Nephron progenitor cell (in vitro differentiated cells): ENCODE data around the gene PLCB3.

Experiments
- DNase-seq: peaks from one replicate; pipeline ENCODE4 v3.0.0; 2021
- H3K27ac Mint-ChIP-seq: 2 replicates; pipeline ENCODE4 v1.8.0; 2021; ENCODE audit warnings: mild to moderate bottlenecking, moderate library complexity, mixed read lengths
- H3K27me3 Mint-ChIP-seq: 2 replicates; pipeline ENCODE4 v1.8.0; 2021; ENCODE audit warnings: mild to moderate bottlenecking, low read depth, mixed read lengths; ENCODE audit not compliant: poor library complexity
- H3K36me3 Mint-ChIP-seq: 2 replicates; pipeline ENCODE4 v1.8.0; 2021; ENCODE audit warnings: low read depth, mixed read lengths
- H3K4me1 Mint-ChIP-seq: 2 replicates; pipeline ENCODE4 v1.8.0; 2021; ENCODE audit warnings: mixed read lengths
- H3K4me3 Mint-ChIP-seq: 2 replicates; pipeline ENCODE4 v1.8.0; 2021; ENCODE audit warnings: mild to moderate bottlenecking, moderate library complexity, mixed read lengths
- H3K9me3 Mint-ChIP-seq: 2 replicates; pipeline ENCODE4 v1.8.0; 2021; ENCODE audit warnings: mild to moderate bottlenecking, moderate library complexity, mixed read lengths
- CTCF ChIP-seq: fragments of 200-600 bp; sonication (generic); IDR thresholded peaks from 2 replicates; pipeline ENCODE4 v1.5.0; 2021; ENCODE audit warnings: antibody characterized with exemption

Gene PLCB3

GRCh38 chr11:64297699-64298358 lies 46.5 kb downstream of the PLCB3 start:
- Mint-ChIP-seq H3K27ac (no peak overlapping the region), H3K9me3 (no peaks in the 10 kb centered on the region), H3K27me3 (peaks cover 100% of the 10 kb centered on the region), H3K36me3 (no peaks in the 10 kb centered on the region), H3K4me1 (peaks cover 11% of the 10 kb centered on the region), H3K4me3 (no peak overlapping the region)
- DNase-seq = no peak
- TF ChIP-seq CTCF = no peak

- Mint-ChIP-seq H3K4me3 (peak overlapping the region; percentile 69), H3K27ac (no peak overlapping the region), H3K27me3 (peaks cover 98% of the 10 kb centered on the region), H3K4me1 (peaks cover 14% of the 10 kb centered on the region), H3K36me3 (no peaks in the 10 kb centered on the region), H3K9me3 (no peaks in the 10 kb centered on the region)
- TF ChIP-seq CTCF = no peak
- DNase-seq = peak; percentile 52
Measured at GRCh38 chr11:64298966-64299846, 47.9 kb downstream of the PLCB3 start.

- Mint-ChIP-seq H3K36me3 (no peaks in the 10 kb centered on the region), H3K27ac (no peak within 1 kb of the TSS), H3K4me1 (peaks cover 17% of the 10 kb centered on the region), H3K4me3 (peak within 1 kb of the TSS; percentile 69), H3K9me3 (no peaks in the 10 kb centered on the region), H3K27me3 (peaks cover 92% of the 10 kb centered on the region)
- peak; percentile 43 for DNase-seq
- no peak for TF ChIP-seq CTCF
Measured at GRCh38 chr11:64299847-64300648, 48.7 kb downstream of the PLCB3 start, which contains the start of gene CATSPERZ. TSS of gene CATSPERZ (plus strand) at chr11:64300358. CDS start at chr11:64300411, 53 bp downstream.

- H3K27ac Mint-ChIP-seq = no peak overlapping the region
- no peak overlapping the region for H3K4me3 Mint-ChIP-seq
- no peak for TF ChIP-seq CTCF
- H3K4me1 Mint-ChIP-seq = peaks cover 31% of the 10 kb centered on the region
- H3K27me3 Mint-ChIP-seq = peaks cover 59% of the 10 kb centered on the region
- H3K36me3 Mint-ChIP-seq = peaks cover 5% of the 10 kb centered on the region
- DNase-seq = no peak
- H3K9me3 Mint-ChIP-seq = no peaks in the 10 kb centered on the region
Measured at GRCh38 chr11:64303109-64304031, 52.0 kb downstream of the PLCB3 start.

GRCh38 chr11:64304032-64304315 lies 52.6 kb downstream of the PLCB3 start:
- Mint-ChIP-seq H3K4me3 (peak overlapping the region; percentile 86), H3K36me3 (peaks cover 5% of the 10 kb centered on the region), H3K9me3 (no peaks in the 10 kb centered on the region), H3K27me3 (peaks cover 53% of the 10 kb centered on the region), H3K4me1 (peaks cover 31% of the 10 kb centered on the region), H3K27ac (no peak overlapping the region)
- TF ChIP-seq CTCF = no peak
- DNase-seq = no peak
